ENCODE results near the gene TFB2M. TPM values are rescaled to one million over a fixed set of nuclear protein-coding genes. Genes with fewer than 3 reads are reported as not detected.
"Not testable (repeated sequence)": the region's sequence is repeated elsewhere in the genome, so short reads cannot be mapped to it uniquely, and the experiment has no call there.

Gene TFB2M
- total RNA-seq, 2 experiments from 2014 or later: 8.0 to 9.0 TPM

- TF ChIP-seq CTCF (IDR thresholded peaks at IDR 0.05): no peak
- H3K36me3 Mint-ChIP-seq (ENCODE audit: low read depth): peaks cover 56% of the 10 kb centered on the region
- intact Hi-C loops (cut with DNase I, micrococcal nuclease): no loop called here
- peak overlapping the region; percentile 55 for H3K27ac Mint-ChIP-seq
- no peaks in the 10 kb centered on the region for H3K27me3 Mint-ChIP-seq
- no peaks in the 10 kb centered on the region for H3K9me3 Mint-ChIP-seq
- H3K4me1 Mint-ChIP-seq (ENCODE audit: low read depth): peaks cover 71% of the 10 kb centered on the region
- ChIA-PET POLR2A (no interaction called here), CTCF (no interaction called here)
- ATAC-seq (ENCODE audit: poor library complexity) (no peak), DNase-seq (no peak)
- H3K27ac ChIP-seq (ENCODE audit: low read depth in 1 of 2, low read length in 2 of 2): no peak overlapping the region
- H3K36me3 ChIP-seq (ENCODE audit: insufficient read depth, low read length): peaks cover 40% of the 10 kb centered on the region
- peaks cover 11% of the 10 kb centered on the region for H3K4me1 ChIP-seq (ENCODE audit: insufficient read depth, low read length)
- peaks cover 0 to 4% of the 10 kb centered on the region in 2 experiments for H3K9me3 ChIP-seq (ENCODE audit: control insufficient read depth in 1 of 2, insufficient read depth in 1 of 2, low read length in 2 of 2)
- H3K4me3 ChIP-seq (ENCODE audit: low read length): no peak overlapping the region
- H3K4me3 Mint-ChIP-seq: no peak overlapping the region
- H3K27me3 ChIP-seq (ENCODE audit: control insufficient read depth in 1 of 2, insufficient read depth in 2 of 2, low read length in 2 of 2): no peaks in the 10 kb centered on the region
Measured at GRCh38 chr1:246591047-246591446, 25.0 kb upstream of the TFB2M start.

GRCh38 chr1:246589919-246590318 lies 23.9 kb upstream of the TFB2M start:
- H3K4me1 Mint-ChIP-seq (ENCODE audit: low read depth): peaks cover 66% of the 10 kb centered on the region
- peak overlapping the region; percentile 20 for H3K4me3 Mint-ChIP-seq
- H3K27ac ChIP-seq (ENCODE audit: low read depth in 1 of 2, low read length in 2 of 2); H3K27ac Mint-ChIP-seq; POLR2A ChIA-PET; ATAC-seq (ENCODE audit: poor library complexity); DNase-seq; H3K27me3 Mint-ChIP-seq; CTCF ChIA-PET; intact Hi-C loops (cut with DNase I, micrococcal nuclease); H3K27me3 ChIP-seq (ENCODE audit: control insufficient read depth in 1 of 2, insufficient read depth in 2 of 2, low read length in 2 of 2); H3K9me3 ChIP-seq (ENCODE audit: control insufficient read depth in 1 of 2, insufficient read depth in 1 of 2, low read length in 2 of 2); H3K9me3 Mint-ChIP-seq; H3K4me3 ChIP-seq (ENCODE audit: low read length): not testable (repeated sequence)
- H3K36me3 Mint-ChIP-seq (ENCODE audit: low read depth): peaks cover 48% of the 10 kb centered on the region
- Histone ChIP-seq H3K4me1 (ENCODE audit: insufficient read depth, low read length) (peaks cover 18% of the 10 kb centered on the region), H3K36me3 (ENCODE audit: insufficient read depth, low read length) (peaks cover 35% of the 10 kb centered on the region)

- intact Hi-C loops (cut with DNase I, micrococcal nuclease): no loop called here
- H3K4me3 Mint-ChIP-seq: no peak overlapping the region
- Histone ChIP-seq H3K4me1 (ENCODE audit: insufficient read depth, low read length) (peaks cover 21% of the 10 kb centered on the region), H3K9me3 (ENCODE audit: control insufficient read depth in 1 of 2, insufficient read depth in 1 of 2, low read length in 2 of 2) (peaks cover 0 to 4% of the 10 kb centered on the region in 2 experiments), H3K36me3 (ENCODE audit: insufficient read depth, low read length) (peaks cover 36% of the 10 kb centered on the region), H3K4me3 (ENCODE audit: low read length) (no peak overlapping the region), H3K27ac (ENCODE audit: low read depth in 1 of 2, low read length in 2 of 2) (no peak overlapping the region), H3K27me3 (ENCODE audit: control insufficient read depth in 1 of 2, insufficient read depth in 2 of 2, low read length in 2 of 2) (no peaks in the 10 kb centered on the region)
- H3K27ac Mint-ChIP-seq: no peak overlapping the region
- H3K27me3 Mint-ChIP-seq: no peaks in the 10 kb centered on the region
- ChIA-PET CTCF (no interaction called here), POLR2A (no interaction called here)
- H3K4me1 Mint-ChIP-seq (ENCODE audit: low read depth): peaks cover 73% of the 10 kb centered on the region
- TF ChIP-seq CTCF (IDR thresholded peaks at IDR 0.05): no peak
- H3K9me3 Mint-ChIP-seq: no peaks in the 10 kb centered on the region
- ATAC-seq (ENCODE audit: poor library complexity): no peak
- peaks cover 60% of the 10 kb centered on the region for H3K36me3 Mint-ChIP-seq (ENCODE audit: low read depth)
- peak in 1 of 14 experiments; percentile 40 for DNase-seq
Measured at GRCh38 chr1:246588159-246588721, 22.2 kb upstream of the TFB2M start.

- Mint-ChIP-seq H3K4me1 (ENCODE audit: low read depth) (peaks cover 77% of the 10 kb centered on the region), H3K36me3 (ENCODE audit: low read depth) (peaks cover 63% of the 10 kb centered on the region), H3K27me3 (no peaks in the 10 kb centered on the region), H3K9me3 (no peaks in the 10 kb centered on the region), H3K27ac (peak overlapping the region; percentile 26), H3K4me3 (no peak overlapping the region)
- POLR2A ChIA-PET: no interaction called here
- Histone ChIP-seq H3K27me3 (ENCODE audit: control insufficient read depth in 1 of 2, insufficient read depth in 2 of 2, low read length in 2 of 2) (no peaks in the 10 kb centered on the region), H3K27ac (ENCODE audit: low read depth in 1 of 2, low read length in 2 of 2) (no peak overlapping the region), H3K36me3 (ENCODE audit: insufficient read depth, low read length) (peaks cover 39% of the 10 kb centered on the region), H3K4me1 (ENCODE audit: insufficient read depth, low read length) (peaks cover 25% of the 10 kb centered on the region), H3K4me3 (ENCODE audit: low read length) (no peak overlapping the region), H3K9me3 (ENCODE audit: control insufficient read depth in 1 of 2, insufficient read depth in 1 of 2, low read length in 2 of 2) (peaks cover 0 to 4% of the 10 kb centered on the region in 2 experiments)
- CTCF ChIA-PET: no interaction called here
- intact Hi-C loops (cut with DNase I, micrococcal nuclease): no loop called here
- no peak for ATAC-seq (ENCODE audit: poor library complexity)
- DNase-seq: peak in 1 of 14 experiments; percentile 37
- TF ChIP-seq CTCF (IDR thresholded peaks at IDR 0.05): no peak
Measured at GRCh38 chr1:246587606-246588005, 21.5 kb upstream of the TFB2M start.
